Body of pancreas (tissue), 4 donors: Measurements from ENCODE around the gene SYNJ1.

Experiments
- CTCF ChIP-seq, 7 experiments: fragments of 450-650 bp in 4 of 7; fragments of 200-600 bp in 3 of 7; sonication (generic) in 3 of 7; IDR thresholded peaks; one replicate each; pipeline ENCODE4 v1.5.1; 2016 to 2019; ENCODE audit warnings: antibody characterized with exemption in 7 of 7
- POLR2A ChIP-seq, 3 donors: fragments of 450-650 bp; IDR thresholded peaks; one replicate each; pipeline ENCODE4 v1.6.1; 2016; ENCODE audit warnings: antibody characterized with exemption in 3 of 3, mild to moderate bottlenecking in 2 of 3

DNA sequence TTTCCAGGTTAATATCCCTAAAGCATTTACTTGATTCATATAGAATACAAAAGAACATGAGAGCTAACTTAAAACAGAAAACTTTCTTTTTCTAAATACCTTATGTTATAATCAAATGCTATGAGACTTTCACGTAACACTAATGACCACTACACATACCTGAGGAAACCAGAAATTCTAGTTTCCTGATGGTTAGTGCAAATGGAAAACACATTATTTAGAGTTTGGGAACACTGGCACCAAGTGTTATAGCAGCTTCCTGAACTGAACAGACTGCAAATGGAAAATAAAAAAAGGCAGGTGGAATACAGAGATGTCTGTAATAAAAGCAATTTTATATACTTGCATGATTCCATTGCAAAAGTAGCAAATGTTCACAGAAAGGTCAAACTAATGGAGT is 28.3 kb upstream of the SYNJ1 start:
- TF ChIP-seq CTCF (IDR thresholded peaks at IDR 0.05) = no peak
- TF ChIP-seq POLR2A (IDR thresholded peaks at IDR 0.05) = no peak
